Calu3 (cell line): ENCODE data around the gene DNAJC7. TPM values are rescaled to one million over a fixed set of nuclear protein-coding genes. Genes with fewer than 3 reads are reported as not detected.

Experiments
- BruUV-seq: library from RNA; stranded (reverse); fragments of 400-500 nt; replicated peaks from 2 replicates; lab custom pipeline; 2021; lab: Mats Ljungman, UMichigan
- CTCF ChIA-PET: fragments of 300-600 bp; sonication (Branson Sonifier 250); formaldehyde crosslinking; loops from one replicate; lab custom pipeline; 2022; ENCODE audit warnings: antibody characterized with exemption; lab: Charles Lee
- DNase-seq: peaks from one replicate; pipeline ENCODE4 v3.0.0; 2022
- H3K27ac Mint-ChIP-seq: one replicate; pipeline ENCODE4 v1.8.0; 2022; ENCODE audit warnings: mixed read lengths; ENCODE audit not compliant: unreplicated experiment
- H3K27me3 Mint-ChIP-seq: one replicate; pipeline ENCODE4 v1.8.0; 2022; ENCODE audit warnings: mixed read lengths; ENCODE audit not compliant: unreplicated experiment
- H3K36me3 Mint-ChIP-seq: one replicate; pipeline ENCODE4 v1.8.0; 2022; ENCODE audit warnings: mild to moderate bottlenecking, moderate library complexity, mixed read lengths; ENCODE audit not compliant: insufficient read depth, unreplicated experiment
- H3K4me1 Mint-ChIP-seq: one replicate; pipeline ENCODE4 v1.8.0; 2022; ENCODE audit warnings: mild to moderate bottlenecking, low read depth, mixed read lengths; ENCODE audit not compliant: unreplicated experiment
- H3K4me3 Mint-ChIP-seq: one replicate; pipeline ENCODE4 v1.8.0; 2022; ENCODE audit warnings: mild to moderate bottlenecking, low read depth, moderate library complexity, mixed read lengths; ENCODE audit not compliant: unreplicated experiment
- H3K9me3 Mint-ChIP-seq: one replicate; pipeline ENCODE4 v1.8.0; 2022; ENCODE audit warnings: low read depth, mixed read lengths; ENCODE audit not compliant: unreplicated experiment
- CTCF ChIP-seq: fragments of 200-600 bp; IDR thresholded peaks from one replicate; pipeline ENCODE4 v1.8.0; 2022; ENCODE audit warnings: antibody characterized with exemption; ENCODE audit not compliant: unreplicated experiment
- intact Hi-C: fragments of 100-400 bp; cut with micrococcal nuclease; formaldehyde crosslinking; loops from one replicate; pipeline ENCODE4 v1.10.0; 2022; ENCODE audit not compliant: unreplicated experiment
- total RNA-seq: library from RNA; stranded (reverse); gene quantifications from 2 replicates; pipeline ENCODE4 v1.2.3, GENCODE V29; 2022

Gene DNAJC7
- total RNA-seq, 1 experiment from 2014 or later, result 184 TPM

GRCh38 chr17:42052346-42052877 lies 35.2 kb upstream of the DNAJC7 start:
- TF ChIP-seq CTCF, result no peak
- H3K4me3 Mint-ChIP-seq, result no peak overlapping the region
- DNase-seq, result no peak
- intact Hi-C loops, result no loop called here
- CTCF ChIA-PET, result no interaction called here
- BruUV-seq, result no TSS peak
- H3K4me1 Mint-ChIP-seq, result peaks cover 7% of the 10 kb centered on the region
- no peaks in the 10 kb centered on the region for H3K9me3 Mint-ChIP-seq
- no peak overlapping the region for H3K27ac Mint-ChIP-seq
- H3K36me3 Mint-ChIP-seq, result peaks cover 14% of the 10 kb centered on the region
- peaks cover 63% of the 10 kb centered on the region for H3K27me3 Mint-ChIP-seq

- peaks cover 55% of the 10 kb centered on the region for H3K27me3 Mint-ChIP-seq
- intact Hi-C loops, result no loop called here
- peaks cover 14% of the 10 kb centered on the region for H3K36me3 Mint-ChIP-seq
- DNase-seq, result no peak
- peaks cover 7% of the 10 kb centered on the region for H3K4me1 Mint-ChIP-seq
- peak overlapping the region; percentile 76 for H3K4me3 Mint-ChIP-seq
- H3K9me3 Mint-ChIP-seq, result no peaks in the 10 kb centered on the region
- no TSS peak for BruUV-seq
- H3K27ac Mint-ChIP-seq, result no peak overlapping the region
- CTCF ChIA-PET, result interaction anchor here (0.7 to 1.4 kb wide), 3 partner anchors 18 to 49 kb away, joined by 3 to 5 read pairs (median 4); no protein-coding TSS in a partner anchor
- TF ChIP-seq CTCF, result no peak
Observed at GRCh38 chr17:42051645-42052044, 34.4 kb upstream of the DNAJC7 start.

GRCh38 chr17:42051013-42051400 lies 33.8 kb upstream of the DNAJC7 start:
- DNase-seq, result no peak
- BruUV-seq, result no TSS peak
- peaks cover 49% of the 10 kb centered on the region for H3K27me3 Mint-ChIP-seq
- H3K36me3 Mint-ChIP-seq, result peaks cover 14% of the 10 kb centered on the region
- H3K27ac Mint-ChIP-seq, result peak overlapping the region; percentile 40
- intact Hi-C loops, result no loop called here
- peak overlapping the region; percentile 76 for H3K4me3 Mint-ChIP-seq
- no peaks in the 10 kb centered on the region for H3K9me3 Mint-ChIP-seq
- no peak for TF ChIP-seq CTCF
- CTCF ChIA-PET, result interaction anchor here (0.7 to 1.4 kb wide), 3 partner anchors 17 to 49 kb away, joined by 3 to 5 read pairs (median 4); no protein-coding TSS in a partner anchor
- peaks cover 7% of the 10 kb centered on the region for H3K4me1 Mint-ChIP-seq

GRCh38 chr17:42050393-42051012 lies 33.3 kb upstream of the DNAJC7 start, which contains the start of gene C17orf113:
C17orf113 (minus strand) TSS chr17:42050601; CDS start chr17:42043376, 7,225 bp downstream.
- H3K4me3 Mint-ChIP-seq, result peak within 1 kb of the TSS; percentile 76
- peak; percentile 85 for DNase-seq

More at GRCh38 chr17:42050393-42051012, 33.3 kb upstream of the DNAJC7 start, which contains the start of gene C17orf113:
- intact Hi-C loops, result no loop called here
- peak; percentile 69 for TF ChIP-seq CTCF
- peak within 1 kb of the TSS; percentile 40 for H3K27ac Mint-ChIP-seq
- CTCF ChIA-PET, result interaction anchor here (0.7 to 1.4 kb wide), 3 partner anchors 25 to 87 kb away, joined by 3 to 5 read pairs (median 4); no protein-coding TSS in a partner anchor
- H3K36me3 Mint-ChIP-seq, result peaks cover 14% of the 10 kb centered on the region
- H3K27me3 Mint-ChIP-seq, result peaks cover 44% of the 10 kb centered on the region
- no peaks in the 10 kb centered on the region for H3K9me3 Mint-ChIP-seq
- peaks cover 7% of the 10 kb centered on the region for H3K4me1 Mint-ChIP-seq
- BruUV-seq, result no TSS peak
